GM18498 (cell line): ENCODE results near the gene GRHL1.
A peak's percentile ranks its signal among the peaks of the same experiment; 100 is the strongest.

Experiments
- ATAC-seq: cut with Tn5 transposase; IDR thresholded peaks from one replicate; pipeline ENCODE4 v1.9.1; 2021; ENCODE audit warnings: mild to moderate bottlenecking, moderate library complexity; ENCODE audit not compliant: unreplicated experiment

Gene GRHL1

DNA sequence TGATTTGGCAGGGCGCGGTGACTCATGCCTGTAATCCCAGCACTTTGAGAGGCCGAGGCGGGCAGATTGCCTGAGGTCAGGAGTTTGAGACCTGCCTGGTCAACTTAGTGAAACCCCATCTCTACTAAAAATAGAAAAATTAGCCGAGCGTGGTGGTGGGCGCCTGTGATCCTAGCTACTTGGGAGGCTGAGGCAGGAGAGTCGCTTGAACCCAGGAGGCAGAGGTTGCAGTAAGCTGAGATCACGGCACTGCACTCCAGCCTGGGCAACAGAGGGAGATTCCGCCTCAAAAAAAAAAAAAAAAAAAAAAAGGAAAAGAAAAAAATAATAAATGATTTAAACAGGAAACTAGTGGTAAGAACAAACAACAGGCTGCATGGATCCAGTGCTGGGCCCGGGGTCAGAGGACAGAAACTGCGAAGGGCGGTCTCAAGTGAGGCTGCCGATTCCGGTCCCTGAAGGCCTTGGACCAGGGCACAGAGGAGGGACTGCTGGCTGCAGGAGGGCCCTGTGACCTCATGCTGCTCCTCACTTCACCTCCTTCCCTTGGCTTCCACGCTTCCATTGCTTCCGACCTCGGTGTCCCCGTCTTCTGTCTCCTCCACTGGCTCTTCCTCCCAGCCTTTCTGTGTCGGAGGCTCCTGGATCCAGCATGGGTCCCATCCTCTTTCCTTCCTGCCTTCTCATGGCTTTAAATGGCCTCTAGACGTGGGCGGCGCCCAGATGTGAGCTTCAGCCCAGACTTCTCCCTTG is 2.1 kb upstream of the GRHL1 start:
- no peak for ATAC-seq

DNA sequence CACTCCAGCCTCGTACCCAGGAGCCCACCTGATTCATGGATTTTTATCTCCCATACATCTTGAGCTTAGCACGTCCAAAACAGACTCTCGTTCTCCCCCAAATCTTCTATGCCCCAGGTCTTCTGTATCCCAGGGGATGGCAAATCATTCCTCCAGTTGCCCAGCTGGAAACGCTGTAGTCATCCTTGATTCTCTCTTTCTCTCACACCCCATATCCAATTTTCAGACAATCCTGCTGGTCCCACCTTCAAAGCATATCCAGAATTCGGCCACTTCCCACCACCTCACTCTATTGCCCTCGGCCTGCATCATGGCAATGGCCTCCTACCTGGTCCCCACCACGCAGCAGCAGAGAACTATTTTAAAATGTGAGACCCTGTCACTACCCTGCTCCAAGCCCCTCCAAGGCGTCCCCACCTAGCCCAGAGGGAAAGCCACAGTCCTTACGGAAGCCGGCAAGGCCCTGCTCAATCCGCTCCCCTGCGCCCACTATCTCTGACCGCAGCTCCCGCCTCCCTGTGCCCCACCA is 1.4 kb upstream of the GRHL1 start:
- ATAC-seq = no peak

DNA sequence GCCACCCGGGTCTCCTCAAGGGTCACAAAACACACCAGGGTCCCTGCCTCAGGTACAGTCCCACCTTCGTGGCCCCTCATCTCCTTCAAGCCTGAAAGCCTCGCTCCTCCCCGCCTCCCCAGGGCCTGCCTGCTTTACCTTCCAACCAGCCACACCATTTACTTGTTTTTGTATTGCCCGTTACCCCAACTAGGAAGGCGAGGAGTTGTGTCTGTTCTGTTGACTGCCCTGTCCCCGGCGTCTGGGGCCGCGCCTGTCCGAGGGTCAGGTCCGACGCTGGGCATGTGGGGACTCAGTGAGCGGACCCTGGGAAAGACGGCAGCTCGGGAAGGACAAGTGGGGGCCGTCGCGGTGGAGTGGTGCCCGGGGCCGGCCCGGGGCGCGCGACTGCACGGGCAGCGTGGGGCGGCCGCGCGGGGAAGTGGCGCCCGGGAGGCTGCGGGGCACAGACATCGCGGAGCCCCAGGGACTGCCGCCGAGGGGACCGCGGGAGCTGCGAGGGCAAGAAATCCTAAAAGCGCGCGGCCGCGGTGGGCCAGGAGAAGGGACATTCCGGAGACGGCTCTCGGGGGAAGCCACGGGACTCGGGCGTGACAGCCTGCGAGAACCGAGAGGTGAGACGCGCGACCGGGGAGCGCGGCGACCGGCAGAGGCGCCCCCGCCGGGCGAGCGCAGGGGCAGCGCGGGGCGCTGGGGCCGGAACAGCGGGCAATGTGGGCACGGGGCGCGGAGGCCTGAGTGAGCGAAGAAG is 797 bp upstream of the GRHL1 start:
- ATAC-seq = peak; percentile 44

DNA sequence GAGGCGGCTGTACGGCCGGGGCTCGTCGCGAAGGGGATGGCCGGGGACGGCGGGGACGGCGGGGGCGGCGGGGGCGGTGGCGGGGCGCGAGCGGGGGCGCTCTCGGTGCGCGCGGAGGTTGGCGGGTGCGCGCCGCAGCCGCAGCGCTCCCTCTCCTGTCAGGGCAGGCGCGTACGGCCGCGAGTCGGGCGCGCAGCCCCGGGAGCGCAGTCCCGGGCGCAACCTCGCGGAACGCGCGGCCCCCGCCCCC is 296 bp upstream of the GRHL1 start:
- no peak for ATAC-seq

DNA sequence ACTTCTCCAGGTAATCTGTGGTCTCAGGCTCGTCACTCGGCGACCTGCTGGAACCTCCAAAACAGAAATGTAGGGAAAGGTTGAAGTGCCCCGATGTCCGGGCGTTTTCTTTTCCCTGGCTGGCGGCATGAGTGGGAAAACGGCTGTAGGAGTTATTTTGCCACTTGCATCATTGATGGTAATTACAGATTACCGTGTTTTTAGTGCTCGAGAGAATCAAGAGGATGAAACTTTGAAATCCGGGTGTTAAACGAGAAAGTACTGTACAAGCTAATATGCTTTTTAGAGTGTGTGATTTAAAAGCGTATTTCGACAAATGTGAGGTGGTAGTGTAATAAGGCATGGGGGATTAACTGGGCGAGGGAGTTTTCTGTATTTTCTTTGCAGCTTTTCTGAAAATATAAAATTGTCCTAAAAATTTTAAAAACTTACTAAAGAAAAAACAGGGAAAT is 819 bp downstream of the GRHL1 start:
- ATAC-seq = no peak

DNA sequence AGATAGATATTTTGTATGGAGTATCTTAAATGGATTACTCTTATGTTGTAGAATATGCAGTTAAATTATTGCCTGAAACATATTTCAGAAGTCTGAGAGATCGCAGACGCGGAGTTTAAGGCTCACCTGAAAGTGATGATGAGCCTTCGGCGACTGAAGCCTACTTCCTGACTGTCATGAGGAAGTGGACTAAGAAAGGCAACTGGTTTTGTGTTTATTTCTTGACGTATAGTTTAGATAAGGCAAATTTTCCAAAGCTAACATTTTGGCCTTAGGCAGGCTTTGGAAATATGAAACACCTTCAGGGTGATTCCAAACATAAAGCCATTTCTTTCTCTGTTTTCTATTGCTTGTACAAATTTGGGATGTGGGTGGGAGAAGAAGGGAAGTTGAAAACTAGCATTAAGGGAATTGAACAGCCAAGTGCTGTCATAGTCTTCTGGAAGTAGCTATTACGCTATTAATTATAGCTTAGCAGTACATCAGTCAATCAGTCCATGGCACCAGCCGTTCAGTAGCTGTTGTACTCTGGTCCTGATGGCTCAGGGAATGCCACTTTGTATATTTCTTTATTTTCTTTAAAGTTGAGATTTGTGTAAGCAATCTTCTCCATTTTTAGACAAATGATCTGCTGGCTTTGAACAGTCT is 1.5 kb downstream of the GRHL1 start:
- ATAC-seq = no peak

DNA sequence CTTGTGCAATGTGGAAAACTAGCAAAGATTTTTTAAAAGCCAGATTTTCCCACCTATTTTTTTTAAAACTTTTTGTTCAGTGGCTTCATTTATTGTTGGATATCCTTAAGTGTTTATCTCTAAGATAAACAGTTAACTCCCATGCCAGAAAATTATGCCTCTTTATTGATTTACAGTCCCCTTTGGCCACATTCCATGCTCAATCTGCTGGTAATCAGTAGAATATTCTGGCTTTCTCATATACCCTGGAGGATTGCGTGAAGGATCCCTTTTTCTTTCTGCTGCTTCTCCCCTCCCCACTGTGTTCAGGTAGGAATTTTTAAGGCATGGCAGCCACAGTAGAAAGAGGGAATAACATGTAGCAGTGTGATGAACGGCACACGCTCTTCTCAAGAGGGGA is 2.6 kb downstream of the GRHL1 start:
- no peak for ATAC-seq

DNA sequence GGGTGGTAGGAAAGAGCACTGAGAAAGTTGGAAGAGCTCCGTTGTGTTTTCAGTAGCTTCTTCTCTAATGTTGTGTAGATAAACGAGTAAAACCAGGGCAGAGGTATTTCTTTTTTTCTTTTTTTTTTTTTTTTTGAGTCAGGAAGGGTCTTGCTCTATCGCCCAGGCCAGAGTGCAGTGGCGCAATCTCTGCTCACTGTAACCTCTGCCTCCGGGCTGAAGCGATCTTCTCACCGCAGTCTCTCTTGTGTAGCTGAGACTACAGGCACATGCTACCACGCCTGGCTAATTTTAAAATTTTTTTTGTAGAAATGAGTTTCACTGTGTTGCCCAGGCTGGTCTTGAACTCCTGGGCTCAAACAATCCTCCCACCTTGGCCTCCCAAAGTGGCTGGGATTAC is 6.6 kb downstream of the GRHL1 start:
- no peak for ATAC-seq

DNA sequence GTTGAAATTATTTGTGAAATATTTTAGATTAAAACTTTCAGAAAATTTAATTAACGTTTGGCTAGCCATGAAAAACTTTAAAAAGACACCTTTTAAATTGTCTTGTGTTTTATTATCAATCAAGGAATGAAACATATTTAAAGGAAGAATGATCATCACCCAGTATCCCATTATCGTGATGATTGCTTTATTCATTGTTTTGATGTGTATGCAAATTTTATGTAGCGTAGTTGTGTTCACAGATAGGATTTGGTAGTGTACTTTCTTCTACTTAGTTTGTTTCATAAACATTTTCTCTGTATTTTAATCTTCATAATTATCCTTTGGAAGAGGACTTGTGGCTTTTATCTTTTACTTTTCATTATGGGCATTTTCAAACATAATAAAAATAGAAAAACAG is 7.8 kb downstream of the GRHL1 start:
- ATAC-seq = no peak

DNA sequence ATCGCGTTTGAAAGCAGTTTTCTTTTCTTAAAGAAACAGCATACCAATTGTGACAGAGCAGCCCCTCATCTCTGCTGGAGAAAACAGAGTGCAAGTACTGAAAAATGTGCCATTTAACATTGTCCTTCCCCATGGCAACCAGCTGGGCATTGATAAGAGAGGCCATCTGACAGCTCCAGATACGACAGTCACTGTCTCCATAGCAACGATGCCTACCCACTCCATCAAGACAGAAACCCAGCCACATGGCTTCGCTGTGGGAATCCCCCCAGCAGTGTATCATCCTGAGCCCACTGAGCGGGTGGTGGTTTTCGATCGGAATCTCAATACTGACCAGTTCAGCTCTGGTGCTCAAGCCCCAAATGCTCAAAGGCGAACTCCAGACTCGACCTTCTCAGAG is 9.5 kb downstream of the GRHL1 start:
- no peak for ATAC-seq

DNA sequence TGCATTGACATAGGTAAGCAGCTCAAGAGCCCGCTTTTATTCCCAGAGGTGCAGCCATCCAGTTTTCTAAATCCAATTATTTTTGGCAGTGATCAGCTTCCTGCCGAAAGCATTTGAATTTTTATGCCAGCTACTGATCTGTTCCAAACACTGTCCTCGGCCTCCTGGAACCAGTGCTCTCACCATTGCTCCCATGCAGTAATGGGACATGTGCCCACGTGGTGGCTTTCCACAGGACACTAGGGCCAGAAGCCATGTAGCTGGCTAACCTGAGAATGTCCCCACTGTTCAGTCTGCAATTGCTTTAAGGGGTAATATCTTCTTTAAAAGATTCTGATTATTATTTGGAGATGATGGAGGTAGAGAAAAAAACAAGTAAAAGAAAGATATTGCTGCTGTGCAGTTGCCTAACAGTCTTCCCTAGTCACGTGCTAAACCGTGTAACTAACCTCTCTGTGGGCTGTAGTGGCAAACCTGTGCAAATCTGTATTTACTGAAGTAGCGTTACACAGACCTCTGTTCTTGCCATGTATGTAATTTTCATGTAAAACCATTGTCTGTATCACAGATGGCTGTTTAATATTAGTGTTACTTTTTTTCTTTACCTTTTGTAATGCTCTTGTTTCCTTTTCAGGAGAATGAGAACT is 13.0 kb downstream of the GRHL1 start:
- no peak for ATAC-seq

DNA sequence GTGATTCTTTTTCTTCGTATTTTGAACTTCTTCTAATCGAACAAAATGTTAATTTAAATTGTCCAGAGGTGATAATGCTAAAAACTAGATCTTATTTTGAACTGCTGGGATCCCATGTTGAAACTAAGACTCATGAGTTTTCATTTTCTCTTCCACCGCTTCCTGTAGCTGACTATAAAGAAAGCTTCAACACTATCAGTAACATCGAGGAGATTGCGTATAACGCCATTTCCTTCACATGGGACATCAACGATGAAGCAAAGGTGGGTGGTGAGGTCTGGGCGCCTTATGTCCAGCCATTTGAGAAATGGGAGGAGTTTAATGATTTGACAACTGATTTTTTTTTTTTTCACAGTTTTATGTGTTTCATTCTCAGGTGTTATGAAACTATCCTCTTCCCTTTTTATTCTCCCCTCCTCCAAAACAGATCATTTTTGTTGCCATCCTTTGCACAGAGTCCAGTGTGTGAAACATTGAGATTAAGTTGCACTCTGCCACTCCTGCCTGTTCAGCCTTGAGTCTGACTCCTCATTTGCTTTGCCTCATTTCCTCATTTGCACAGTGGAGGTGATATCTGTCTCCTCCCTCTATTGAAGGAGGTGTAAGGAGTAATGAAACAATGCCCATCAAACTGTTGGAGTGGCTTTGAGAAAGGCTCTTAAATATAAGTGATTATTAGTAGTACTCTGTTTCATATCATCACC is 13.8 kb downstream of the GRHL1 start:
- ATAC-seq = peak; percentile 57

DNA sequence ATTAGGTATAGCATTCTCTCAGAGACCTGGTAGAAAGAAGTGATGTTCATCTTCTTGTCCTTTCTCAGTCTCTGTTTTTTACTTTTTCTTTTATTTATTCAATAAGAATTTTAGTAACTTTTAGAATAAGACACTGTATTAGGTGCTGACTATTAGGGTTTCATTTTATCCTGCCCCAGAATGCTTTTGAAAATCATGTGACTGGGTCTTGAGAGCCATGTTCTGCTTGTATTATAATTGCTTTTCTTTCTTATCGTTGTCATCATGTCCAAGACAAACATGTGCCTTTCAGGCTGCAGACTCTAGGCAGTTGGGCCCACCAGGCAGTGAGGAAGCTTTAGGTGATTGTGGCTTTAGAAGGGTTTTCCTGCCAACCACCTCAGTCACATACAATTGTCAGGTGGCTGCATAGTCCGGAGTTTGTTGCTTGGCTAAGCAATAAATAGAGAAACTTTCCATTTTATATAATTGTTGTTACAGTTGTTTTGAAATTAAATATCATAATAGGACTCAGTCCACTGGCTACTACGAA is 15.1 kb downstream of the GRHL1 start:
- ATAC-seq = no peak

DNA sequence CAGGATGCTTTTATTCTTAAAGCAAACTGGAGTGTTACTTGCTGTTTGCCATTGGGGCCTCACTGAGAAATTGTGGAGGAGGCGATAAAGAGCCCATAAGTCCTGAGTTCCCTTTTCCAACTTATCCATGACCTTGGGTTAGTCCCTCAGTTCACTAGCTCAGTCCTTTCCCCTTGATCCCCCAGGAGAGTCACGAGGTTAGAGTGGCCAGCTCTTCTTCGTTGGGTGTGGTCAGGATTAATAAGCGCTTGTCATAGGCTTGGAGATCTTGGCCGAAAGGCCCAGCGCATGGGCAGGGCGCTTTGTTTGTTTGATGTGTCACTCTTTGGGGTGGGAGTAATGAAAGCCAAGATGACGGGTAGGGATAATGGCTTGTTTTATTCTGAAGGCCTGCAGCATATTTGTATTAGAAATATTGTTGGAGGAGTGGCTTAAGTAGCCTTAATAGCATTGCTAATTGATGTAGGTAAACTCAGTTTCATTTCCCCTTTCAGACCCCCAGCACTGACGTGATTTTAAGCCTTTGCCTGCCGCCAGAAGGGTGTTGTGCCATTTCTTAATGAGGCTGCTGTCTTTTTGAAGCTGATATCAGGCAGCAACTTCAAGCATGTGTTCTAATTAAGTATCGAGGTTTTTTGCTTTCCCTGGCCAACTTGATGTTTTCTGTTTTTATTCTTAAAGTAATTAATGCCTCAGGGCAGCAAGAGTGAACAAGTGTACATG is 15.7 kb downstream of the GRHL1 start:
- no peak for ATAC-seq

DNA sequence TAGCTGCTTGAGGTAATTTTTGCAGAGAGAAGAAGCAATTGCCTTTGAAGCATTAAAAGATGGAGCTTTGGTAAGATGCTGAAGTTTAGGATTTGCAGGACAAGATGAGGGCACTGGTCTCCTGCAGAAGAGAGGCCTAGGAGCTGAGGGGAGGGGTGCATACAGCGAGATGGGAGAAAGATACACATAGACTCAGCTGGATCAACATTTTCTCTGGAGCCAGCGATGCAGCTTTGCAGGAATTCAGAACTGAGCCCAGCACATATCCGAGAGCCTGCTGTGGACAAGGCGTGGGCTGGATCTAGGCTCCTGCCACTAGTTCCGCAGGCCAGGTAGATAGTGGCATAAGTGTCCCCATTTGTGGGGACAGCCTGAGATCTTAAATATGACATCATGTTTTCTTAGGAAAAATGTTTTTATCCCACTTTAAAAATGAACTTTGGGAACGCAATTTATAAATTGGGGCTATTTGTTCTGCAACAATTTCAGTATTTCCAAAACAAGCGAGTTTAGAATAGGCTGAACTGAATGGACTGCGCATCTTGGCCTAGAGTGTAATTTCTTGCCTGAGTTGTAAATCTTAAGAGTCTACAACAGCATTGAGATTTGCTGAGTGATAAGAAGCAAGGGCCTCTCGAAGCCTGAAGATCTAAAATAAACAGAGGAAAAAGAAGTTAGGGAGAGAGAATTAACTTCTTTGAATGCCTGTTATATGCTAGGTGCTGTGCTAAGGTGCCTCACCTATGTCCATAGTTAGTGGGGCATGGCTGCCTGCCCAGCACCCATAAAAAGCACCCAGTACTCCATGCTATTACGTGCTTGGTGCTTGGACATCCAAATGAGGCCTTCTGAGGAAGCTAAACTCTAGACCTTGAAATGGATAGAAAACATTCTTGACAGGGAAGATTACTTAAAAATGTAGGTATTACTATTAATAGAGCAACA is 17.3 kb downstream of the GRHL1 start:
- ATAC-seq = no peak

DNA sequence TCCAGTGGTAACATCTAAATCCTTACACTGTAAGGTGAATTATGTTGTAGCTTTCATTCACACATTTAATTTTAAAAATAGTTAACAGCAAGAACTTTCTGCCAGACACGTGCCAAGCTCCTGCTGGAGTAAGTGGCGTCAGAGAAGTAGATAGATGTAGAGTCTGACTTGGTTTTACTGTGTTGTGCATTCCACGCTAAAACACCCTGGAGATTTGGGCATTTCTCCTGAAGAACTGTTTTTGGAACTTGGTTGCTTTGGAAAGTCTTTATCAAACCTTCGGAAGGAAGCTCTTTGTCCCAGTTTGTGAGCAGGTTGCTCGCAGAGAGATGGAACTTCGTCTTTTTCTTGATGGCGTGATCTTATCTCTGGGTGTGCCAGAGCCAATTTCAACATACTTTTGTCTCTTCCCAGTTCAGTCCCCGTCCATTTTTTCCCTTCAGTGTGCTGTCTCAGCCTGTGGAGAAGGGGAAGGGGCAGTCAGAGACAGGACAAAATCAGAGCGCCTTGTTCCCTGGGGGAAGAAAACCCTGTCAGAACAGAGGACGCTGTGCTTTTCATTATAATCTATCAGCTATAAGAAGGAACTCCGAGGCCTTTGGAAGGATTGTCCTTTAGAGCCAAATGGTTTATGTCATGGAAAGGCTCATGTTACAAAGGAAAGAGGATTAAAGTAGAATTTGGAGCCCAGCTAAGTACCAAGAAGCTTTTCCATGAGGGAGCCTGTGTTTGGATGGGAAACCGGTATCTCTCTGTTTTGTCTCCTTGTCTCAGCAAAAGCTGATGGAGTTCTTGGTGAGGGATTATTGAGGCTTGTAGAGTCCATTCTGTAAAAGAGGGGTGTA is 18.9 kb downstream of the GRHL1 start:
- no peak for ATAC-seq

DNA sequence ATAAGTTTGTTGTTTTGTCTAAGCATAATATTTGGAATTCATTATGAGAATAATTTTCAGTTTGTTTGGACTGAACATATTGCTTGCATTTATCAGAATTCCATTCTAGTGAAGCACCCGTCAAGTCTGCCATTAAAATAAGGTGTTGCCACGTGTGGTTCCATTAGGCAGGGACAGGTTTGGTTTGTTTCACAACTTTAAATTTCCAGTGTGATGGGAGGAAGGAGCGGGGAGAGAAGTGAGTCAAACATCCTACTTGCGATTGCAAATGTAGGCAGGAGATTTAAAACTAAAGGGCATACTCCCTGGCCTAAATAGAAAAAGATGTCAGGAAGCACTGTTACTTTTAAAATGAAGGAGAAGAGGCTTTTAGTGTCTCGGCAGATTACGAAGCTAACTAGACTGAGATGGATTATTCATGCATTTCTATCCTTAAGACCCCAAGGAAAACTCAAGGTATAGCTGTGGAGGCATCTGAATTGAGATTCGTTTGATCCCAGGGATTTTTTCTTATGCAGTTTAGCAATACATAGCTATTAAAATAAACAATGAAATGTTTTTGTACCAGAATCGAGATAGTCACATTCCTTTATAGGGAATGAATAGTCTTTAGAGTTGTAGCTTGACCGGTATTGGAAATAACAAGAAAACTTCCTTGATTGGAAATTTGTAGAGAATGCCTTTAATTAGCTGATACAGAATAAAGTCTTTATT is 19.8 kb downstream of the GRHL1 start:
- ATAC-seq = no peak
